ENCODE results near the gene EDC4.

The EDC4 gene

DNA sequence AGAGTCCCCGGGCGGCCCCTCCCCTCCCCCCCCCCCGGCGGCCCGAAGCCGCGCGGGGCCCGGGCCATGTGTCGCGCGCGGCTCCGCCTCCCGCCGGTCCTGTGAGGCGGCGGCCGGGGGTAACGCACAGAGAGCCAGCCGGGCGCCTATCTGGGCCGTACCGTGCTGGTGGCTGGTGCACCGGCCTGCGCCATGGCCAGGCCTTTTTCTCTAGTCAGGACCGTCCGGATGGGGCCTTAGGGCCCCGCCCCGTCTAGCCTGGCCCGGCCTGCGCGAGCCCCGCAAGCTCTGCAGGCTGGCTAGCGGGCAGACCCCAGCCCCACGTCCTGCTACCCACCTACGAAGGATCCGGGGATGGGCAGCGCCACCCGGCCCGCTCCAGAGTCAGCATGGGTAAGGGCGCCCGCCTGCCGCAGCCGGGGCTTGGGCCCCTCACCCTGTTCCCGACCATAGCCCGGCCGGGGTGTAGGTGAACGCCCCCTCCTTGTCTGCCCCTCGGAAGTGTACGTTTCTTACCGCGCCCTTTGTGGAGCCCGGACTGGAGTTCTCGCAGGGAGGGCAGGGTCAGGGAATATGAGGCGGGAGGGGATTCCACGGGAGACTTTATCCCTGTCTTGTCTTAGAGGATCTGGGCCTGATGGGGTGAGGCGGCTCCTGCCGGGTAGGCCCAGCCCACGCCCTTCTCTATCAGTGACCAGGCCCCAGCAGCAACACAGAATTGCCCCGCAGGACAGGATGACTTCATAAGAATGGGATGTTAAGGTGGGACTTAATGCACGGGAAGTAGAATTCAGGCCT lies 25.6 kb upstream of the EDC4 start, which contains the start of gene CENPT (continued):
- TF ChIP-seq, protein P1, sequence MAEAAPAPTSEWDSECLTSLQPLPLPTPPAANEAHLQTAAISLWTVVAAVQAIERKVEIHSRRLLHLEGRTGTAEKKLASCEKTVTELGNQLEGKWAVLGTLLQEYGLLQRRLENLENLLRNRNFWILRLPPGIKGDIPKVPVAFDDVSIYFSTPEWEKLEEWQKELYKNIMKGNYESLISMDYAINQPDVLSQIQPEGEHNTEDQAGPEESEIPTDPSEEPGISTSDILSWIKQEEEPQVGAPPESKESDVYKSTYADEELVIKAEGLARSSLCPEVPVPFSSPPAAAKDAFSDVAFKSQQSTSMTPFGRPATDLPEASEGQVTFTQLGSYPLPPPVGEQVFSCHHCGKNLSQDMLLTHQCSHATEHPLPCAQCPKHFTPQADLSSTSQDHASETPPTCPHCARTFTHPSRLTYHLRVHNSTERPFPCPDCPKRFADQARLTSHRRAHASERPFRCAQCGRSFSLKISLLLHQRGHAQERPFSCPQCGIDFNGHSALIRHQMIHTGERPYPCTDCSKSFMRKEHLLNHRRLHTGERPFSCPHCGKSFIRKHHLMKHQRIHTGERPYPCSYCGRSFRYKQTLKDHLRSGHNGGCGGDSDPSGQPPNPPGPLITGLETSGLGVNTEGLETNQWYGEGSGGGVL (tag by site-specific recombination; IDR thresholded peaks at IDR 0.05) = no peak
- TF ChIP-seq ZNF621 (tag by site-specific recombination; IDR thresholded peaks at IDR 0.05) = no peak
- TF ChIP-seq, protein P2, sequence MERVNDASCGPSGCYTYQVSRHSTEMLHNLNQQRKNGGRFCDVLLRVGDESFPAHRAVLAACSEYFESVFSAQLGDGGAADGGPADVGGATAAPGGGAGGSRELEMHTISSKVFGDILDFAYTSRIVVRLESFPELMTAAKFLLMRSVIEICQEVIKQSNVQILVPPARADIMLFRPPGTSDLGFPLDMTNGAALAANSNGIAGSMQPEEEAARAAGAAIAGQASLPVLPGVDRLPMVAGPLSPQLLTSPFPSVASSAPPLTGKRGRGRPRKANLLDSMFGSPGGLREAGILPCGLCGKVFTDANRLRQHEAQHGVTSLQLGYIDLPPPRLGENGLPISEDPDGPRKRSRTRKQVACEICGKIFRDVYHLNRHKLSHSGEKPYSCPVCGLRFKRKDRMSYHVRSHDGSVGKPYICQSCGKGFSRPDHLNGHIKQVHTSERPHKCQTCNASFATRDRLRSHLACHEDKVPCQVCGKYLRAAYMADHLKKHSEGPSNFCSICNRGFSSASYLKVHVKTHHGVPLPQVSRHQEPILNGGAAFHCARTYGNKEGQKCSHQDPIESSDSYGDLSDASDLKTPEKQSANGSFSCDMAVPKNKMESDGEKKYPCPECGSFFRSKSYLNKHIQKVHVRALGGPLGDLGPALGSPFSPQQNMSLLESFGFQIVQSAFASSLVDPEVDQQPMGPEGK (tag by site-specific recombination; IDR thresholded peaks at IDR 0.05) = peak; percentile 43; the same call in 1 of the 2 replicates
- peak; percentile 49 for TF ChIP-seq ZFHX2 (tag by site-specific recombination; conservative IDR thresholded peaks at IDR 0.05)
- TF ChIP-seq ZNF571 (tag by site-specific recombination; IDR thresholded peaks at IDR 0.05) = no peak
- TF ChIP-seq, protein P3, sequence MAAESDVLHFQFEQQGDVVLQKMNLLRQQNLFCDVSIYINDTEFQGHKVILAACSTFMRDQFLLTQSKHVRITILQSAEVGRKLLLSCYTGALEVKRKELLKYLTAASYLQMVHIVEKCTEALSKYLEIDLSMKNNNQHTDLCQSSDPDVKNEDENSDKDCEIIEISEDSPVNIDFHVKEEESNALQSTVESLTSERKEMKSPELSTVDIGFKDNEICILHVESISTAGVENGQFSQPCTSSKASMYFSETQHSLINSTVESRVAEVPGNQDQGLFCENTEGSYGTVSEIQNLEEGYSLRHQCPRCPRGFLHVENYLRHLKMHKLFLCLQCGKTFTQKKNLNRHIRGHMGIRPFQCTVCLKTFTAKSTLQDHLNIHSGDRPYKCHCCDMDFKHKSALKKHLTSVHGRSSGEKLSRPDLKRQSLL (tag by site-specific recombination; IDR thresholded peaks at IDR 0.05) = no peak
- peak; percentile 60 for TF ChIP-seq EGR2 (tag by site-specific recombination; IDR thresholded peaks at IDR 0.05; ENCODE audit: low read depth)
- TF ChIP-seq, protein P4, sequence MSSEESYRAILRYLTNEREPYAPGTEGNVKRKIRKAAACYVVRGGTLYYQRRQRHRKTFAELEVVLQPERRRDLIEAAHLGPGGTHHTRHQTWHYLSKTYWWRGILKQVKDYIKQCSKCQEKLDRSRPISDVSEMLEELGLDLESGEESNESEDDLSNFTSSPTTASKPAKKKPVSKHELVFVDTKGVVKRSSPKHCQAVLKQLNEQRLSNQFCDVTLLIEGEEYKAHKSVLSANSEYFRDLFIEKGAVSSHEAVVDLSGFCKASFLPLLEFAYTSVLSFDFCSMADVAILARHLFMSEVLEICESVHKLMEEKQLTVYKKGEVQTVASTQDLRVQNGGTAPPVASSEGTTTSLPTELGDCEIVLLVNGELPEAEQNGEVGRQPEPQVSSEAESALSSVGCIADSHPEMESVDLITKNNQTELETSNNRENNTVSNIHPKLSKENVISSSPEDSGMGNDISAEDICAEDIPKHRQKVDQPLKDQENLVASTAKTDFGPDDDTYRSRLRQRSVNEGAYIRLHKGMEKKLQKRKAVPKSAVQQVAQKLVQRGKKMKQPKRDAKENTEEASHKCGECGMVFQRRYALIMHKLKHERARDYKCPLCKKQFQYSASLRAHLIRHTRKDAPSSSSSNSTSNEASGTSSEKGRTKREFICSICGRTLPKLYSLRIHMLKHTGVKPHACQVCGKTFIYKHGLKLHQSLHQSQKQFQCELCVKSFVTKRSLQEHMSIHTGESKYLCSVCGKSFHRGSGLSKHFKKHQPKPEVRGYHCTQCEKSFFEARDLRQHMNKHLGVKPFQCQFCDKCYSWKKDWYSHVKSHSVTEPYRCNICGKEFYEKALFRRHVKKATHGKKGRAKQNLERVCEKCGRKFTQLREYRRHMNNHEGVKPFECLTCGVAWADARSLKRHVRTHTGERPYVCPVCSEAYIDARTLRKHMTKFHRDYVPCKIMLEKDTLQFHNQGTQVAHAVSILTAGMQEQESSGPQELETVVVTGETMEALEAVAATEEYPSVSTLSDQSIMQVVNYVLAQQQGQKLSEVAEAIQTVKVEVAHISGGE (tag by site-specific recombination; conservative IDR thresholded peaks at IDR 0.05; ENCODE audit: low read depth) = peak; percentile 92
- TF ChIP-seq, protein P5, sequence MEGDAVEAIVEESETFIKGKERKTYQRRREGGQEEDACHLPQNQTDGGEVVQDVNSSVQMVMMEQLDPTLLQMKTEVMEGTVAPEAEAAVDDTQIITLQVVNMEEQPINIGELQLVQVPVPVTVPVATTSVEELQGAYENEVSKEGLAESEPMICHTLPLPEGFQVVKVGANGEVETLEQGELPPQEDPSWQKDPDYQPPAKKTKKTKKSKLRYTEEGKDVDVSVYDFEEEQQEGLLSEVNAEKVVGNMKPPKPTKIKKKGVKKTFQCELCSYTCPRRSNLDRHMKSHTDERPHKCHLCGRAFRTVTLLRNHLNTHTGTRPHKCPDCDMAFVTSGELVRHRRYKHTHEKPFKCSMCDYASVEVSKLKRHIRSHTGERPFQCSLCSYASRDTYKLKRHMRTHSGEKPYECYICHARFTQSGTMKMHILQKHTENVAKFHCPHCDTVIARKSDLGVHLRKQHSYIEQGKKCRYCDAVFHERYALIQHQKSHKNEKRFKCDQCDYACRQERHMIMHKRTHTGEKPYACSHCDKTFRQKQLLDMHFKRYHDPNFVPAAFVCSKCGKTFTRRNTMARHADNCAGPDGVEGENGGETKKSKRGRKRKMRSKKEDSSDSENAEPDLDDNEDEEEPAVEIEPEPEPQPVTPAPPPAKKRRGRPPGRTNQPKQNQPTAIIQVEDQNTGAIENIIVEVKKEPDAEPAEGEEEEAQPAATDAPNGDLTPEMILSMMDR (tag by site-specific recombination; IDR thresholded peaks at IDR 0.05) = peak; percentile 9; the same call in 1 of the 2 replicates
- TF ChIP-seq SP2 (tag by site-specific recombination; IDR thresholded peaks at IDR 0.05) = peak; percentile 53
- TF ChIP-seq, protein P6, sequence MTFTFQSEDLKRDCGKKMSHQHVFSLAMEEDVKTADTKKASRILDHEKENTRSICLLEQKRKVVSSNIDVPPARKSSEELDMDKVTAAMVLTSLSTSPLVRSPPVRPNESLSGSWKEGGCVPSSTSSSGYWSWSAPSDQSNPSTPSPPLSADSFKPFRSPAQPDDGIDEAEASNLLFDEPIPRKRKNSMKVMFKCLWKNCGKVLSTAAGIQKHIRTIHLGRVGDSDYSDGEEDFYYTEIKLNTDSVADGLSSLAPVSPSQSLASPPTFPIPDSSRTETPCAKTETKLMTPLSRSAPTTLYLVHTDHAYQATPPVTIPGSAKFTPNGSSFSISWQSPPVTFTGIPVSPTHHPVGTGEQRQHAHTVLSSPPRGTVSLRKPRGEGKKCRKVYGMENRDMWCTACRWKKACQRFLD (tag by site-specific recombination; IDR thresholded peaks at IDR 0.05) = no peak
- TF ChIP-seq, protein P7, sequence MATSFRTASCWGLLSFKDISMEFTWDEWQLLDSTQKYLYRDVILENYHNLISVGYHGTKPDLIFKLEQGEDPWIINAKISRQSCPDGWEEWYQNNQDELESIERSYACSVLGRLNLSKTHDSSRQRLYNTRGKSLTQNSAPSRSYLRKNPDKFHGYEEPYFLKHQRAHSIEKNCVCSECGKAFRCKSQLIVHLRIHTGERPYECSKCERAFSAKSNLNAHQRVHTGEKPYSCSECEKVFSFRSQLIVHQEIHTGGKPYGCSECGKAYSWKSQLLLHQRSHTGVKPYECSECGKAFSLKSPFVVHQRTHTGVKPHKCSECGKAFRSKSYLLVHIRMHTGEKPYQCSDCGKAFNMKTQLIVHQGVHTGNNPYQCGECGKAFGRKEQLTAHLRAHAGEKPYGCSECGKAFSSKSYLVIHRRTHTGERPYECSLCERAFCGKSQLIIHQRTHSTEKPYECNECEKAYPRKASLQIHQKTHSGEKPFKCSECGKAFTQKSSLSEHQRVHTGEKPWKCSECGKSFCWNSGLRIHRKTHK (tag by site-specific recombination; IDR thresholded peaks at IDR 0.05) = no peak
- TF ChIP-seq, protein P8, sequence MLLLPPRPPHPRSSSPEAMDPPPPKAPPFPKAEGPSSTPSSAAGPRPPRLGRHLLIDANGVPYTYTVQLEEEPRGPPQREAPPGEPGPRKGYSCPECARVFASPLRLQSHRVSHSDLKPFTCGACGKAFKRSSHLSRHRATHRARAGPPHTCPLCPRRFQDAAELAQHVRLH (tag by site-specific recombination; IDR thresholded peaks at IDR 0.05) = no peak
- no peak for TF ChIP-seq MZF1 (tag by site-specific recombination; IDR thresholded peaks at IDR 0.05; ENCODE audit: borderline replicate concordance)
- TF ChIP-seq KLF8 (tag by site-specific recombination; IDR thresholded peaks at IDR 0.05) = peak; percentile 55
- TF ChIP-seq, protein P9, sequence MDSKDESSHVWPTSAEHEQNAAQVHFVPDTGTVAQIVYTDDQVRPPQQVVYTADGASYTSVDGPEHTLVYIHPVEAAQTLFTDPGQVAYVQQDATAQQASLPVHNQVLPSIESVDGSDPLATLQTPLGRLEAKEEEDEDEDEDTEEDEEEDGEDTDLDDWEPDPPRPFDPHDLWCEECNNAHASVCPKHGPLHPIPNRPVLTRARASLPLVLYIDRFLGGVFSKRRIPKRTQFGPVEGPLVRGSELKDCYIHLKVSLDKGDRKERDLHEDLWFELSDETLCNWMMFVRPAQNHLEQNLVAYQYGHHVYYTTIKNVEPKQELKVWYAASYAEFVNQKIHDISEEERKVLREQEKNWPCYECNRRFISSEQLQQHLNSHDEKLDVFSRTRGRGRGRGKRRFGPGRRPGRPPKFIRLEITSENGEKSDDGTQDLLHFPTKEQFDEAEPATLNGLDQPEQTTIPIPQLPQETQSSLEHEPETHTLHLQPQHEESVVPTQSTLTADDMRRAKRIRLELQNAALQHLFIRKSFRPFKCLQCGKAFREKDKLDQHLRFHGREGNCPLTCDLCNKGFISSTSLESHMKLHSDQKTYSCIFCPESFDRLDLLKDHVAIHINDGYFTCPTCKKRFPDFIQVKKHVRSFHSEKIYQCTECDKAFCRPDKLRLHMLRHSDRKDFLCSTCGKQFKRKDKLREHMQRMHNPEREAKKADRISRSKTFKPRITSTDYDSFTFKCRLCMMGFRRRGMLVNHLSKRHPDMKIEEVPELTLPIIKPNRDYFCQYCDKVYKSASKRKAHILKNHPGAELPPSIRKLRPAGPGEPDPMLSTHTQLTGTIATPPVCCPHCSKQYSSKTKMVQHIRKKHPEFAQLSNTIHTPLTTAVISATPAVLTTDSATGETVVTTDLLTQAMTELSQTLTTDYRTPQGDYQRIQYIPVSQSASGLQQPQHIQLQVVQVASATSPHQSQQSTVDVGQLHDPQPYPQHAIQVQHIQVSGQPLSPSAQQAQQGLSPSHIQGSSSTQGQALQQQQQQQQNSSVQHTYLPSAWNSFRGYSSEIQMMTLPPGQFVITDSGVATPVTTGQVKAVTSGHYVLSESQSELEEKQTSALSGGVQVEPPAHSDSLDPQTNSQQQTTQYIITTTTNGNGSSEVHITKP (tag by site-specific recombination; IDR thresholded peaks at IDR 0.05) = 0 out of 2 replicates have a peak, but pooled peaks have one; percentile 25
- no peak for TF ChIP-seq ZNF558 (tag by site-specific recombination; IDR thresholded peaks at IDR 0.05)
- no peak for TF ChIP-seq ZNF791 (tag by site-specific recombination; IDR thresholded peaks at IDR 0.05)
- TF ChIP-seq ZNF837 (tag by site-specific recombination; IDR thresholded peaks at IDR 0.05) = no peak
- 0 out of 2 replicates have a peak, but pooled peaks have one; percentile 3 for TF ChIP-seq ZNF585B (tag by site-specific recombination; IDR thresholded peaks at IDR 0.05)
- TF ChIP-seq ZNF335 (tag by site-specific recombination; conservative IDR thresholded peaks at IDR 0.05) = peak; percentile 80
